ENCODE measurements around the gene C2orf69.

C2orf69 gene

DNA sequence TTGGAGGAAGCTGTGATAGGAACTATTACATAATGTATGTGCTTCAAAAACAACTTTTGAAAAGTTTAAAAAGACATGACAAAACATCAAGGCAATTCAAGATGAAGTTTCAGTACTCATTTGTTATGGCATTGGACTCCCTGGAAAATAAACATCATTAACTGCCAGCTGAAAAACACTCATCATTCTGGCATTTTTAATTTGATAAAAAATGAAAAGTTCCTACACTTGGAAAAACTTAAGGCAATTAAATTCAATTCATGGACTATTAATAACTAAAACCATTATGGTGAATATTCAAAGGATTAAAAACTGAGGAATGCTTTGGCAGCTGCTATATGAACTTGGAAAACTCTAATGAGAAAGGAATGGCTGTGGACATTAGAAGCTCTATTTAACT, 35.7 kb downstream of the C2orf69 start:
- TF ChIP-seq, protein P1, sequence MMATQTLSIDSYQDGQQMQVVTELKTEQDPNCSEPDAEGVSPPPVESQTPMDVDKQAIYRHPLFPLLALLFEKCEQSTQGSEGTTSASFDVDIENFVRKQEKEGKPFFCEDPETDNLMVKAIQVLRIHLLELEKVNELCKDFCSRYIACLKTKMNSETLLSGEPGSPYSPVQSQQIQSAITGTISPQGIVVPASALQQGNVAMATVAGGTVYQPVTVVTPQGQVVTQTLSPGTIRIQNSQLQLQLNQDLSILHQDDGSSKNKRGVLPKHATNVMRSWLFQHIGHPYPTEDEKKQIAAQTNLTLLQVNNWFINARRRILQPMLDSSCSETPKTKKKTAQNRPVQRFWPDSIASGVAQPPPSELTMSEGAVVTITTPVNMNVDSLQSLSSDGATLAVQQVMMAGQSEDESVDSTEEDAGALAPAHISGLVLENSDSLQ (IDR thresholded peaks at IDR 0.05) = no peak
- TF ChIP-seq BHLHE40 (IDR thresholded peaks at IDR 0.05; ENCODE audit: borderline replicate concordance) = no peak
- no peak for TF ChIP-seq CTBP1 (IDR thresholded peaks at IDR 0.05; ENCODE audit: borderline replicate concordance)
- no peak for TF ChIP-seq ZNF384 (IDR thresholded peaks at IDR 0.05)
- TF ChIP-seq TARDBP (IDR thresholded peaks at IDR 0.05) = no peak
- no peak for TF ChIP-seq ELF4 (IDR thresholded peaks at IDR 0.05)
- TF ChIP-seq SUZ12 (IDR thresholded peaks at IDR 0.05) = no peak
- no peak for TF ChIP-seq FOXA1 (IDR thresholded peaks at IDR 0.05)
- no peak for TF ChIP-seq ARNT (IDR thresholded peaks at IDR 0.05)
- no peak for TF ChIP-seq SP1 (IDR thresholded peaks at IDR 0.05)
- TF ChIP-seq L3MBTL2 (conservative IDR thresholded peaks at IDR 0.05) = no peak
- no peak for TF ChIP-seq HDGF (IDR thresholded peaks at IDR 0.05; ENCODE audit: borderline replicate concordance)
- TF ChIP-seq FOXK2 (IDR thresholded peaks at IDR 0.05) = no peak
- no peak for TF ChIP-seq LEF1 (IDR thresholded peaks at IDR 0.05; ENCODE audit: borderline replicate concordance)
- TF ChIP-seq FOXM1 (IDR thresholded peaks at IDR 0.05; ENCODE audit: borderline replicate concordance) = no peak
- TF ChIP-seq NFRKB (IDR thresholded peaks at IDR 0.05) = no peak
- ChIA-PET POLR2A (no interaction called here), CTCF (no interaction called here)
- DNase-seq (ENCODE audit: extremely low spot score) = no peak

DNA sequence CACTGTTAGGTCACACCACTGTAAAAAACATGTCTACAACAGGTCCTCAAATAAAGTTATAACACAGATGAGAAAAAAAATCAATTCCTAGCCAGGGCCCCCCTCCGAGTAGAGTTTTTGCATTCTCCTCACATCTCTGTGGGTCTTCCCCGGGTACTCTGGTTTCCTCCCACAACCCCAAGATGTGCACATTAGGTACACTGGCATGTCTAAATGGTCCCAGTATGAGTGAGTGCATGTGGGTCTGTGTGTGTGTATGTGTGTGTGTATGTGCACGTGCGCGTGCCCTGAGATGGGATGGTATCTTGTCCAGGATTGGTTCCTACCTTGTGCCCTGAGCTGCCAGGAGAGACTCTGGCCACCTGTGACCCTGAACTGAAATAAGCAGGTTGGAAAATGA, 39.3 kb downstream of the C2orf69 start:
- no peak for DNase-seq (ENCODE audit: extremely low spot score)
- TF ChIP-seq NFRKB (IDR thresholded peaks at IDR 0.05) = no peak
- no peak for TF ChIP-seq ZNF384 (IDR thresholded peaks at IDR 0.05)
- TF ChIP-seq TARDBP (IDR thresholded peaks at IDR 0.05) = no peak
- no peak for TF ChIP-seq BHLHE40 (IDR thresholded peaks at IDR 0.05; ENCODE audit: borderline replicate concordance)
- TF ChIP-seq LEF1 (IDR thresholded peaks at IDR 0.05; ENCODE audit: borderline replicate concordance) = no peak
- TF ChIP-seq ELF4 (IDR thresholded peaks at IDR 0.05) = no peak
- no peak for TF ChIP-seq SUZ12 (IDR thresholded peaks at IDR 0.05)
- no peak for TF ChIP-seq L3MBTL2 (conservative IDR thresholded peaks at IDR 0.05)
- TF ChIP-seq FOXA1 (IDR thresholded peaks at IDR 0.05) = no peak
- no peak for TF ChIP-seq HDGF (IDR thresholded peaks at IDR 0.05; ENCODE audit: borderline replicate concordance)
- no peak for TF ChIP-seq FOXK2 (IDR thresholded peaks at IDR 0.05)
- no peak for TF ChIP-seq ARNT (IDR thresholded peaks at IDR 0.05)
- TF ChIP-seq CTBP1 (IDR thresholded peaks at IDR 0.05; ENCODE audit: borderline replicate concordance) = no peak
- TF ChIP-seq SP1 (IDR thresholded peaks at IDR 0.05) = no peak
- TF ChIP-seq, protein P1 (IDR thresholded peaks at IDR 0.05) = no peak
- no peak for TF ChIP-seq FOXM1 (IDR thresholded peaks at IDR 0.05; ENCODE audit: borderline replicate concordance)
- CTCF ChIA-PET = no interaction called here
- POLR2A ChIA-PET = no interaction called here

DNA sequence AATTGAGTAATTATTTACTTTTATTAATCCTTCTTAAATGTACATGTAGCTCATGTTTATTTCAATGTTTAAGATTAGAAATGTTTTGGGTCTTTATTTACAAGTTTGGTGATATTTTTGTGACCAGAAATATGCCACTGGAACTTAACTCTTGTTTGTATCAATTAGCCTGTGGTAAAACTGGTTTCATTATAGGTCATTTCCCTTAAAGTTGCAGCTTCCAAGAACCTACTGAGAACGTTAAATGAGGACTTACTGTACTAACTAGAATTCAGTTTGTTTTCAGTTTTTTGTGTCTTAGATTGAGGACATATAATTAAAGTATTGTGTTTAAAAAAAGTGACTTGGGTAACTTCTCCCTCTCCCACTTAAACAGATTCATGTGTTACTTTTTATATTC, 39.9 kb downstream of the C2orf69 start:
- CTCF ChIA-PET = no interaction called here
- POLR2A ChIA-PET = no interaction called here
- TF ChIP-seq LEF1 (IDR thresholded peaks at IDR 0.05; ENCODE audit: borderline replicate concordance) = no peak
- TF ChIP-seq TARDBP (IDR thresholded peaks at IDR 0.05) = no peak
- TF ChIP-seq, protein P1 (IDR thresholded peaks at IDR 0.05) = no peak
- TF ChIP-seq FOXK2 (IDR thresholded peaks at IDR 0.05) = no peak
- TF ChIP-seq L3MBTL2 (conservative IDR thresholded peaks at IDR 0.05) = no peak
- TF ChIP-seq CTBP1 (IDR thresholded peaks at IDR 0.05; ENCODE audit: borderline replicate concordance) = no peak
- TF ChIP-seq FOXM1 (IDR thresholded peaks at IDR 0.05; ENCODE audit: borderline replicate concordance) = no peak
- TF ChIP-seq ZNF384 (IDR thresholded peaks at IDR 0.05) = no peak
- TF ChIP-seq ELF4 (IDR thresholded peaks at IDR 0.05) = no peak
- TF ChIP-seq HDGF (IDR thresholded peaks at IDR 0.05; ENCODE audit: borderline replicate concordance) = no peak
- no peak for TF ChIP-seq SP1 (IDR thresholded peaks at IDR 0.05)
- TF ChIP-seq ARNT (IDR thresholded peaks at IDR 0.05) = no peak
- TF ChIP-seq SUZ12 (IDR thresholded peaks at IDR 0.05) = no peak
- TF ChIP-seq BHLHE40 (IDR thresholded peaks at IDR 0.05; ENCODE audit: borderline replicate concordance) = no peak
- no peak for TF ChIP-seq NFRKB (IDR thresholded peaks at IDR 0.05)
- TF ChIP-seq FOXA1 (IDR thresholded peaks at IDR 0.05) = no peak
- no peak for DNase-seq (ENCODE audit: extremely low spot score)

DNA sequence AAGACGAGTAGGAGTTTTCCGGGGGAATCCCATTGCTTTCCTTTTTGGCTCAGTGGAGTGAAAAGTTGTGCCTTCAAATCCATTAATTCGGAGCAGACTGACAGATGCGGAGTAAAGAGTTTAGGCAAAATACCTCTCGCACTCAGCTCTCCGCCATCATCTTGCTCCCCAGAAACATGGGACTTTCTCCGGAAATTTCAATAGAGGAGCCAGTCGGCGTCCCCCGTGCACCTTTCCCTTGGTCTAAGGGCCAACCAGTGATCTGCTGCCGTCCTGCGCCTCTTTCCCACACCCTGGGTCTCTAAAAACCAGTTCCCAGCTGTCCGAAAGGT, 43.9 kb downstream of the C2orf69 start:
- CTCF ChIA-PET = no interaction called here
- TF ChIP-seq BHLHE40 (IDR thresholded peaks at IDR 0.05; ENCODE audit: borderline replicate concordance) = no peak
- no peak for TF ChIP-seq LEF1 (IDR thresholded peaks at IDR 0.05; ENCODE audit: borderline replicate concordance)
- TF ChIP-seq HDGF (IDR thresholded peaks at IDR 0.05; ENCODE audit: borderline replicate concordance) = no peak
- no peak for TF ChIP-seq L3MBTL2 (conservative IDR thresholded peaks at IDR 0.05)
- TF ChIP-seq ZNF384 (IDR thresholded peaks at IDR 0.05) = no peak
- no peak for TF ChIP-seq NFRKB (IDR thresholded peaks at IDR 0.05)
- TF ChIP-seq, protein P1 (IDR thresholded peaks at IDR 0.05) = no peak
- no peak for TF ChIP-seq ELF4 (IDR thresholded peaks at IDR 0.05)
- no peak for TF ChIP-seq TARDBP (IDR thresholded peaks at IDR 0.05)
- no peak for TF ChIP-seq SP1 (IDR thresholded peaks at IDR 0.05)
- TF ChIP-seq CTBP1 (IDR thresholded peaks at IDR 0.05; ENCODE audit: borderline replicate concordance) = no peak
- TF ChIP-seq FOXA1 (IDR thresholded peaks at IDR 0.05) = no peak
- no peak for TF ChIP-seq FOXK2 (IDR thresholded peaks at IDR 0.05)
- no peak for TF ChIP-seq FOXM1 (IDR thresholded peaks at IDR 0.05; ENCODE audit: borderline replicate concordance)
- TF ChIP-seq ARNT (IDR thresholded peaks at IDR 0.05) = no peak
- TF ChIP-seq SUZ12 (IDR thresholded peaks at IDR 0.05) = no peak
- POLR2A ChIA-PET = interaction anchor here (1.0 to 1.1 kb wide), 3 partner anchors 19 to 793 kb away, joined by 3 to 4 read pairs (median 3); partner anchors contain the start of gene C2orf69
- no peak for DNase-seq (ENCODE audit: extremely low spot score)

DNA sequence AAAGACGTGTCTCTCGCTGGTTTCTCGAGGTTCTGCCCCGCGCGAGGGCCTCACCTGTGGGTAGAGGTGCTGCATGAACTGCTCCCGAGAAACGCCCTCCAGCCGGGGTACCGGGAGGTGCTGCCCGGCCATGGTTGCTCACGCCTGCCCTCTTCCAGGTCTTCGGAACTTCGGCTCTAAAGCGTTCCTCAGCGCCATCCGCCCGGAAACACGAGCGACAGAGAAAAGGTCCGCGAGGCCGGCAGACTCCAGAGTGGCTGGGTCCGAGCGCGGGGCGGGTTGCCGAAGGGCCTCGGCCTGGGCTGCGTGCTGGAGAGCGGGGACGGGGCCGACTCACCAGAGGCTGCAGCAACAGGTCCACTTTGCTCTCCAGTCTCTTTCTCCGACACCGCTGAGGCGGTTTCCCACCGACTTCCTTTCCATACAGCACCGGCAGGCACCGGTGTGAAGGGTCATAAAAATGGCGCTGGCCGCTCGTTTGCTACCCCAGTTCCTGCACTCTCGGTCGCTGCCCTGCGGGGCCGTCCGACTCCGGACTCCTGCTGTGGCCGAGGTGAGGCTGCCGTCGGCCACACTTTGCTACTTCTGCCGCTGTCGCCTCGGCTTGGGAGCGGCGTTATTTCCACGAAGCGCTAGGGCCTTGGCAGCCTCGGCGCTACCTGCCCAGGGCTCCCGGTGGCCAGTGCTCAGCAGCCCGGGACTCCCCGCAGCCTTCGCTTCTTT, 44.4 kb downstream of the C2orf69 start, which contains the start of the genes MAIP1 and TYW5:
Gene MAIP1 (plus strand): TSS at position 244 of the 723 bp plus-strand sequence. CDS start 217 bp downstream, at position 461.
Gene TYW5 (minus strand): TSS at position 153 of the 723 bp plus-strand sequence. CDS start 21 bp downstream, at position 132.
- DNase-seq (ENCODE audit: extremely low spot score) = peak; percentile 81
- ChIA-PET POLR2A (interaction anchor here (1.0 to 1.1 kb wide), 3 partner anchors 11 to 793 kb away, joined by 3 read pairs; partner anchors contain the start of gene C2orf69), CTCF (no interaction called here)
- TF ChIP-seq HDGF (IDR thresholded peaks at IDR 0.05; ENCODE audit: borderline replicate concordance) = no peak
- peak; percentile 86 for TF ChIP-seq CTBP1 (IDR thresholded peaks at IDR 0.05; ENCODE audit: borderline replicate concordance)
- TF ChIP-seq NFRKB (IDR thresholded peaks at IDR 0.05) = peak; percentile 97
- peak; percentile 53 for TF ChIP-seq L3MBTL2 (conservative IDR thresholded peaks at IDR 0.05)
- peak; percentile 75 for TF ChIP-seq ELF4 (IDR thresholded peaks at IDR 0.05)
- TF ChIP-seq SUZ12 (IDR thresholded peaks at IDR 0.05) = no peak
- peak; percentile 55; the same call in 1 of the 2 replicates for TF ChIP-seq FOXM1 (IDR thresholded peaks at IDR 0.05; ENCODE audit: borderline replicate concordance)
